HG03196 (cell line): Measurements from ENCODE around the gene ARHGAP33.
A peak's percentile ranks its signal among the peaks of the same experiment; 100 is the strongest.

Experiments used
- ATAC-seq: cut with Tn5 transposase; IDR thresholded peaks from one replicate; pipeline ENCODE4 v1.9.1; 2021; ENCODE audit not compliant: unreplicated experiment

Gene ARHGAP33, protein sequence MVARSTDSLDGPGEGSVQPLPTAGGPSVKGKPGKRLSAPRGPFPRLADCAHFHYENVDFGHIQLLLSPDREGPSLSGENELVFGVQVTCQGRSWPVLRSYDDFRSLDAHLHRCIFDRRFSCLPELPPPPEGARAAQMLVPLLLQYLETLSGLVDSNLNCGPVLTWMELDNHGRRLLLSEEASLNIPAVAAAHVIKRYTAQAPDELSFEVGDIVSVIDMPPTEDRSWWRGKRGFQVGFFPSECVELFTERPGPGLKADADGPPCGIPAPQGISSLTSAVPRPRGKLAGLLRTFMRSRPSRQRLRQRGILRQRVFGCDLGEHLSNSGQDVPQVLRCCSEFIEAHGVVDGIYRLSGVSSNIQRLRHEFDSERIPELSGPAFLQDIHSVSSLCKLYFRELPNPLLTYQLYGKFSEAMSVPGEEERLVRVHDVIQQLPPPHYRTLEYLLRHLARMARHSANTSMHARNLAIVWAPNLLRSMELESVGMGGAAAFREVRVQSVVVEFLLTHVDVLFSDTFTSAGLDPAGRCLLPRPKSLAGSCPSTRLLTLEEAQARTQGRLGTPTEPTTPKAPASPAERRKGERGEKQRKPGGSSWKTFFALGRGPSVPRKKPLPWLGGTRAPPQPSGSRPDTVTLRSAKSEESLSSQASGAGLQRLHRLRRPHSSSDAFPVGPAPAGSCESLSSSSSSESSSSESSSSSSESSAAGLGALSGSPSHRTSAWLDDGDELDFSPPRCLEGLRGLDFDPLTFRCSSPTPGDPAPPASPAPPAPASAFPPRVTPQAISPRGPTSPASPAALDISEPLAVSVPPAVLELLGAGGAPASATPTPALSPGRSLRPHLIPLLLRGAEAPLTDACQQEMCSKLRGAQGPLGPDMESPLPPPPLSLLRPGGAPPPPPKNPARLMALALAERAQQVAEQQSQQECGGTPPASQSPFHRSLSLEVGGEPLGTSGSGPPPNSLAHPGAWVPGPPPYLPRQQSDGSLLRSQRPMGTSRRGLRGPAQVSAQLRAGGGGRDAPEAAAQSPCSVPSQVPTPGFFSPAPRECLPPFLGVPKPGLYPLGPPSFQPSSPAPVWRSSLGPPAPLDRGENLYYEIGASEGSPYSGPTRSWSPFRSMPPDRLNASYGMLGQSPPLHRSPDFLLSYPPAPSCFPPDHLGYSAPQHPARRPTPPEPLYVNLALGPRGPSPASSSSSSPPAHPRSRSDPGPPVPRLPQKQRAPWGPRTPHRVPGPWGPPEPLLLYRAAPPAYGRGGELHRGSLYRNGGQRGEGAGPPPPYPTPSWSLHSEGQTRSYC

DNA sequence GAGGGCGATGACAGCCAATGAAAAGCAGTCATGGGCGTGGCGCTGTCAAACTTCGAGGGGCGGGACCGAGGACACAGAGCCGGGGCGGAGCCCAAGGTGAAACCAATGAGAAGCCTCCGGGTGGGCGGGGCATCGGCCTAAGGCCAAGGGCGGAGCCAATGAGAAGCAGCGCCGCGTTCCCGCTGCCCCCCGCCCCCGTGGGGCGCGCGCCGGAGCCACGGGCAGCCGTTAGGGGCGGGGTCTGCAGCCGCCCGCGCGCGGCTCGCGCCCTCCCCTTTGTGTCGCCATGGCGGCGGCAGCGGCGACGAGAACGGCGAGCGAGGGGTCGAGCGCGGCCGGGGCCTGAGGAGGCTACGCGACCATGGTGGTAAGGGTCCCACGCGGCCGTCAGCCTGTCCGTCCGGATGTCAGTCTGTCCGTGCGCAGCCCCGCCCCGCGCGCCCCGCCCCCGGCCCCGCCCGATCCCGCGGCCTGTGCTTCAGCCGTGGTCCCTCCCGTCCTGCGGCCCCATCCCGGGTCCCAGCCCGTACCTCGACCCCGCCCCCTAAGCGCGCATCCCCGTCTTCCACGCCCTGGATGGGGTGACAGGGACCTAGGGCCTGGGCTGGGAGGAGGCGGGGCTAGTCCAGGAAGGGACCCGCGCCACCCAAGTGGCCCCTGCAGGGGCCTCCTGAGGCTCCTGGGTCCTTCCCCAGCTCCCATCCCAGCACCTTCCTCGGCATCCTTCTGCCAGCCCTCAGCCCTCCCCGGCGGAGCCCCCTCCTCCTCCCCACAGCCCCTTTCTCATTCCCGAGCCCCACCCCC is at the start of gene ARHGAP33:
TSS of gene ARHGAP33 (plus strand) at position 267 of the 804 bp plus-strand sequence. CDS start at position 362, 95 bp downstream.
- peak; percentile 89 for ATAC-seq

DNA sequence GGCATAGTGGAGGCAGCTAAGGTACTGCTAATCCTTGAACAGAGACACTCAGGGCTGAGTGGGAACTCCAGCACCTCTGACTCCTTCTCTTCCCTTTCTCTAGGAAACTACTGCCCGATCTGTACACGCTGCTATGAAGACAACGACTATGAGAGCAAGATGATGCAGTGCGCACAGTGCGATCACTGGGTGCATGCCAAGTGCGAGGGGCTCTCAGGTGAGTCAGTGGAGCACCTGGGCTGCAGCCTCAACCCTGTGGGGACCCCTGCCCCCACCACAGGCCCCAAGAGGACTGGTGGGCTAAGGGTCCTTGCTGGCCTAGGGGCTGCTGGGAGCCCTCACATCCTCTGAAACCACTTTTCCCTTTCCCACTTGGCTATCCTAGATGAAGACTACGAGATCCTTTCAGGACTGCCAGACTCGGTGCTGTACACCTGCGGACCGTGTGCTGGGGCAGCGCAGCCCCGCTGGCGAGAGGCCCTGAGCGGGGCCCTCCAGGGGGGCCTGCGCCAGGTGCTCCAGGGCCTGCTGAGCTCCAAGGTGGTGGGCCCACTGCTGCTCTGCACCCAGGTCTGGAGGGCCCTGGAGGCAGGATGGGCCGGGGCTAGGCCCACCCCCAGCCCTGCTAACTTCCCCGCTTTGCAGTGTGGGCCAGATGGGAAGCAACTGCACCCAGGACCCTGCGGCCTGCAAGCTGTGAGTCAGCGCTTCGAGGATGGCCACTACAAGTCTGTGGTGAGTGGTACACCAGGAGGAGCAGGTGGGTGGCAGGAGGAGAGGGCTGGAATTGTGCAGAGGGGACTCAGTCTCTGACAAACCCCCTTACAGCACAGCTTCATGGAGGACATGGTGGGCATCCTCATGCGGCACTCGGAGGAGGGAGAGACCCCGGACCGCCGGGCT is 48.1 kb upstream of the ARHGAP33 start:
- ATAC-seq, result no peak

DNA sequence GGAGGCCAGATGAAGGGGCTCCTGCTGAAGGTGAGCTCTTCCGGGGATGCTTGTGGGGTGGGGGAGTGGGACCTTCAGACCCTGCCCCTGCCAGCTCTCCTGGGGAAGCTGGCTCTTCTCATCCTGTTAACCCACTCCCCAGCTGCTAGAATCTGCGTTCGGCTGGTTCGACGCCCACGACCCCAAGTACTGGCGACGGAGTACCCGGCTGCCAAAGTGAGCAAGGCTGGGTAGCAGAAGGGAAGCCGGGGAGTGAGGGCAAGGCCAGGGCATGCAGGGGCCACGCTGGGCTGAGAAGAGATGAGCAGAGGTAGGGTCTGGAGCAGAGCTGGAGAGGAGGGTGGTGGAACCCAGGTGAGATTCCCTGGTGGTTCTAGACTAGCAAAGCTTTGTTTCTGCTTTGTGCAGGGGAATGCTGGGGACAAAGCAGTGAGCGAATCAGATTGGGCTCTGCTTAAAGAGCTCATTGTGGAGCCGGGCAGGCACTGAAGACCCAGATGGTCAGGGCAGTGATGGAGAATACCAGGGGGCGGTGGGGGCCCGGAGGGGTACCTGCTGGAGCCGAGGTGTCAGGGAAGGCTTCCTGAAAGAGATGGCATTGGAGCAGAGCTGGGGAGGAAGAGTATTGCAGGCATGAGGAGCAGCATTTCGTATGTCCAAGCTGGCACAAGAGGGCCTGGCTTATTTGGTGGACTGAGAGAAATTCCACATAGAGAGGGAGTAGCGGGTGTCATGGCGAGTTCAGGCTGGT is 47.2 kb upstream of the ARHGAP33 start:
- no peak for ATAC-seq

DNA sequence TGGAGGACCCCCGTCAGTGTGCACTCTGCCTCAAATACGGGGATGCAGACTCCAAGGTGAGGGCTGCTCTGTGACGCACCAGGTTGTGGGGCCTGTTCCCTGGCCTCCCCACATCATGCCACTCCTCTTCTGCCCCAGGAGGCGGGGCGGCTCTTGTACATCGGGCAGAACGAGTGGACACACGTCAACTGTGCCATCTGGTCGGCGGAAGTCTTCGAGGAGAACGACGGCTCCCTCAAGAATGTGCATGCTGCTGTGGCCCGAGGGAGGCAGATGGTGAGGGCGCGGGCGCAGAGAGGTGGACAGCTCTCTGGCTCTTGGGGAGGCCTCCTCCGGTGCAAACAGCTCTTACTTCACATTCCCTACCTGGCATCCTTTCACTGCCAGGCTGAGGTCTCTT is 46.3 kb upstream of the ARHGAP33 start:
- no peak for ATAC-seq

DNA sequence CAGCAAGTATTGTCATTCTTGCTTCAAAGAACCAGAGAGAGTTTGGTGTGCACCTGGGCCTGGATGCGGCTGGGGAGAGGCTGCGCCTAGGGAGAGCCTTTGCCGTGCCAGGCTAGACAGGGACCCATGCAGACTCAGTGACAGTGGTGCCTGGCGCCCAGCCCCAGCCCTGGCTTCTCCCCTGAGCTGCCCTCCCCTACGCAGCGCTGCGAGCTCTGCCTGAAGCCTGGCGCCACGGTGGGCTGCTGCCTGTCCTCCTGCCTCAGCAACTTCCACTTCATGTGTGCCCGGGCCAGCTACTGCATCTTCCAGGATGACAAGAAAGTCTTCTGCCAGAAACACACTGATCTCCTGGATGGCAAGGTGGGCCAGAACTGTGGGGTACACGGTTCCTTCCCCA is 45.6 kb upstream of the ARHGAP33 start:
- no peak for ATAC-seq

DNA sequence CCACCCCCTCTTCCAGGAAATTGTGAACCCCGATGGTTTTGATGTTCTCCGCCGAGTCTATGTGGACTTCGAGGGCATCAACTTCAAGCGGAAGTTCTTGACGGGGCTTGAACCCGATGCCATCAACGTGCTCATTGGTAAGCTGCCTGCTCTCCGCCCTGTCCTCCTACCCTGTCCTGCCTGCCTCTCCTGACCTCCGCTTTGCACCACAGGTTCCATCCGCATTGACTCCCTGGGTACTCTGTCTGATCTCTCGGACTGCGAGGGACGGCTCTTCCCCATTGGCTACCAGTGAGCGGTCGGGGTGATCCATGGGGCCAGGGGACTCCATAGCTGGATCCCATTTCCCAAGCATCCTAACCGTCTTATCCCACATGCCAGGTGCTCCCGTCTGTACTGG is 45.0 kb upstream of the ARHGAP33 start:
- no peak for ATAC-seq

DNA sequence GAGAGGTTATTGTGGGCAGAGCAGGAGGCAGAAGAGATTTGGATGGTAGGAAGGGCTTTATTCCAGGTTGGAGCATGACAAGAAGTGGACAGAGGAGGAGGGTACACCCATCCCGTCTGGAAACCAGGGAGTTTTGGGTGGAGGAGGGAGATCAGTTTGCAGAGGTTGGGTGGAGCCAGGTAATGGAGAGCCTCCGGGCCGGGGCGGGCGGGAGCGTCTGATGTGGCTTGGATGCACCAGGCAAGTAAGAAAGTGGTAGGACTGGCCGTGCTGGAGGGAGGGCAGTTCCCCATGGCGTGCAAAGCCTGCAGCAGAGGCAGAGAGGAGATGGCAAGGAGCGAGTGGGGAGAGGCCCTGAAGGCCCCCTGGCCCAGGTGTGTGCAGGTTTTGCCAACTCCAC is 44.0 kb upstream of the ARHGAP33 start:
- no peak for ATAC-seq

DNA sequence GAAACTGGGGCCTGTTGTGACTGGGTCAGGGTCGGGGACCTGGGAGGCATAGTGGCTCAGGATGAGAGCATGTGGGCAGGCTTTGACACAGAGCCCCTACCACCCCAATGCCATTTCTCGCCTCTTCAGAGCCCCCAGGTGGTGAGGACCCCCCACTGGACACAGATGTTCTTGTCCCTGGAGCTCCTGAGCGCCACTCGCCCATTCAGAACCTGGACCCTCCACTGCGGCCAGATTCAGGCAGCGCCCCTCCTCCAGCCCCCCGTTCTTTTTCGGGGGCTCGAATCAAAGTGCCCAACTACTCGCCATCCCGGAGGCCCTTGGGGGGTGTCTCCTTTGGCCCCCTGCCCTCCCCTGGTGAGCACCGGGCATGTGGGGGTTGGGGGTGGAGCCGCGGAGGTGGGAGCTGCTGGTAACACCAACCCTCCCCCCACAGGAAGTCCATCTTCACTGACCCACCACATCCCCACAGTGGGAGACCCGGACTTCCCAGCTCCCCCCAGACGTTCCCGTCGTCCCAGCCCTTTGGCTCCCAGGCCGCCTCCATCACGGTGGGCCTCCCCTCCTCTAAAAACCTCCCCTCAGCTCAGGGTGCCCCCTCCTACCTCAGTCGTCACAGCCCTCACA is 43.5 kb upstream of the ARHGAP33 start:
- no peak for ATAC-seq

DNA sequence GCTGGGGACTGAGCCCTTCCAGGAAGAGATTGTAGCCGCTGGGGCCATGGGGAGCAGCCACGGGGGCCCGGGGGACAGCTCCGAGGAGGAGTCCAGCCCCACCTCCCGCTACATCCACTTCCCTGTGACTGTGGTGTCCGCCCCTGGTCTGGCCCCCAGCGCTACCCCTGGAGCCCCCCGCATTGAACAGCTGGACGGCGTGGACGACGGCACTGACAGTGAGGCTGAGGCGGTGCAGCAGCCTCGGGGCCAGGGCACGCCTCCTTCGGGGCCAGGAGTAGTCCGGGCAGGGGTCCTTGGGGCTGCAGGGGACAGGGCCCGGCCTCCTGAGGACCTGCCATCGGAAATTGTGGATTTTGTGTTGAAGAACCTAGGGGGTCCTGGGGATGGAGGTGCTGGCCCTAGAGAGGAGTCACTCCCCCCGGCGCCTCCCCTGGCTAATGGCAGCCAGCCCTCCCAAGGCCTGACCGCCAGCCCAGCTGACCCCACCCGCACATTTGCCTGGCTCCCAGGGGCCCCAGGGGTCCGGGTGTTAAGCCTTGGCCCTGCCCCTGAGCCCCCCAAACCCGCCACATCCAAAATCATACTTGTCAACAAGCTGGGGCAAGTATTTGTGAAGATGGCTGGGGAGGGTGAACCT is 42.7 kb upstream of the ARHGAP33 start:
- no peak for ATAC-seq

DNA sequence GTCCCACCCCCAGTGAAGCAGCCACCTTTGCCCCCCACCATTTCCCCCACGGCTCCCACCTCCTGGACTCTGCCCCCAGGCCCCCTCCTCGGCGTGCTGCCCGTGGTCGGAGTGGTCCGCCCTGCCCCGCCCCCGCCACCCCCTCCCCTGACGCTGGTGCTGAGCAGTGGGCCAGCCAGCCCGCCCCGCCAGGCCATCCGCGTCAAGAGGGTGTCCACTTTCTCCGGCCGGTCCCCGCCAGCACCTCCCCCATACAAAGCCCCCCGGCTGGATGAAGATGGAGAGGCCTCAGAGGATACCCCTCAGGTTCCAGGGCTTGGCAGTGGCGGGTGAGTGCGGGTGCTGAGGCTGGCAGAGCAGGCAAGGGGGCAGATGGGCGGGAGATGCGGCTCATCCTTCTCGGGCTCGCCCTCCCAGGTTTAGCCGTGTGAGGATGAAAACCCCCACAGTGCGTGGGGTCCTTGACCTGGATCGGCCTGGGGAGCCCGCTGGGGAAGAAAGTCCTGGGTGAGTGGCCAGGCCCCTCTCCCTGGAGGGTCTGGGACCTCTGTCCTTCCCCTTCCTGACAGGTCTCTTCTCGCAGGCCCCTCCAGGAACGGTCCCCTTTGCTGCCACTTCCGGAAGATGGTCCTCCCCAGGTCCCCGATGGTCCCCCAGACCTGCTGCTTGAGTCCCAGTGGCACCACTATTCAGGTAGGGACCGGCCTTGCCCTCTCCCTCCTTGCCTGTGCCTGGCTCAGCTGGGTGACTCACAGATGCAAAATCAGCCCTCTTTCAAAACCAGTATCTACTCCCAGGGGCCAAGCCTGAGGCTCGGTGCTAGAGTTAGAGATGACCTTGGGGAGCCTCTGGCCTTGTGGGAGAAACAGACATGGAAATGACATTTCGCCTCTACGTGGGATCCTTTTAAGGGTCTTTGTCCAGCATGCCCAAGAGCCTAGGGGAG is 41.9 kb upstream of the ARHGAP33 start:
- ATAC-seq, result no peak

DNA sequence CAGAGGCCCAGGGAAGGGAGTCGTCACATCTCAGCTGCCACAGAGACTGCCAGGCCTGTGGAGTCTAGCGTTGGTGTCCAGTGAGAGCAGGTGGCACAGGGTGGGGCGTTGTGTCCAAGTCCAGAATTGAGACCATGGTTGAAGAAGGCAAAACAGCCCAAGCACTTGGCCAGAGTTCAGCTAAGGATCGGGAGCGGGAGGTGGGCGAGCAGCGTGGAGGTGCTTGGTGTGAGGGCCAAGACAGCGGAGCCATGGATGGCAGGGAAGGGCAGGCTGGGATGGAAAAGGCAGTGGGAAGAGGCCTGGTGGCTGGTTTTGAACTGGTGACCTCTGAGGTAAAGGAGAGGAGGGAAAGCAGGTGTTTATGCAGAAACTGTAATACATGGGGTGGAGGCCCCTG is 41.1 kb upstream of the ARHGAP33 start:
- ATAC-seq, result no peak

DNA sequence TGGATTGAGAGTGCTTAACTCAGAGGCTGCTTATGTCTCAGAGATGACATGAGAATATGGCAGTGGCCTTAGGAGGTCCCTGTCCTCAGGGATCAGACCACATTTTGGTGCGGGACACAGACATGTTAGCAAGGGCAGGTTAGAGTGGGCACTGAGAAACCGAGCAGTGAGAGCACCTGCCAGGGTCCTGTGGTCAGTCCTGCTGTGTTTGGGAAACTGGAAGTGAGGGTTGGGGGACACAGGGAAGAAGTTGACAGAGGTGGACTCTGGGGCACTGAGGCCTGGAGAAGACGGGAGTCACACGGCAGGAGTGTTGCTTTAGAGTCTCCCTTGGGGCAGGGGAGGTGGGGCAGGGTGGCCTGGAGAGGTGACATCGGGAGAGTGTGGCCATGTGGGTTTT is 40.5 kb upstream of the ARHGAP33 start:
- no peak for ATAC-seq

DNA sequence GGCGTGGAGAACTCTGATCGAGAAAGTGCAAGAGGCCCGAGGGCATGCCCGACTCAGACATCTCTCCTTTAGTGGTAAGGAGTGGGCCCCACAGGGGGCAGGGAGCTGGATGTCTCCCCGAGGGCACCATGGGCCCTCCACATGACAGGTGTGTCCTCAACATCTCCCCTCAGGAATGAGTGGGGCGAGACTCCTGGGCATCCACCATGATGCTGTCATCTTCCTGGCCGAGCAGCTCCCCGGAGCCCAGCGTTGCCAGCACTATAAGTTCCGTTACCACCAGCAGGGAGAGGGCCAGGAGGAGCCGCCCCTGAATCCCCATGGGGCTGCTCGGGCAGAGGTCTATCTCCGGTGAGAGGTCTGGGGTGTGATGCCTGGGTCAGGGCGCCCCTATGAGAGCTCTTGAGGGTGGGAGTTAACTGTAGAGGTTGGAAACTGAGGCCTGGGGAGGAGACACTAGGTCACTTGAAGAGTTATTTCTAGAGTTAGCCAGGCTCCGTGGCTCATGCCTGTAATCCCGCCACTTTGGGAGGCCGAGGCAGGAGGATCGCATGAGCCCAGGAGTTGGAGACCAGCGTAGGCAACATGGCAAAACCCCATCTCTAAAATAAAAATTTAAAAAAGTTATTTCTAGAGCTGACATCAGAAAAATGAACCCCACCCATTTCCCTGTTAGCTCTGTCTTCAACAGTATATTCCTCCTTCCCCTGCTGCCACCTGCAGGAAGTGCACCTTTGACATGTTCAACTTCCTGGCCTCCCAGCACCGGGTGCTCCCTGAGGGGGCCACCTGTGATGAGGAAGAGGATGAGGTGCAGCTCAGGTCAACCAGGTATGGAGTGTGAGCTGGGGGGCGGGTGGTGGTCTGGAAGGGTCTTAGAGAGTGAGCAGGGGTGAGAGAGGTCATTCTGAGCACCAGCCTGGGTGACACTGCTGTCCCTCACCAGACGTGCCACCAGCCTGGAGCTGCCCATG is 38.2 kb upstream of the ARHGAP33 start:
- no peak for ATAC-seq

DNA sequence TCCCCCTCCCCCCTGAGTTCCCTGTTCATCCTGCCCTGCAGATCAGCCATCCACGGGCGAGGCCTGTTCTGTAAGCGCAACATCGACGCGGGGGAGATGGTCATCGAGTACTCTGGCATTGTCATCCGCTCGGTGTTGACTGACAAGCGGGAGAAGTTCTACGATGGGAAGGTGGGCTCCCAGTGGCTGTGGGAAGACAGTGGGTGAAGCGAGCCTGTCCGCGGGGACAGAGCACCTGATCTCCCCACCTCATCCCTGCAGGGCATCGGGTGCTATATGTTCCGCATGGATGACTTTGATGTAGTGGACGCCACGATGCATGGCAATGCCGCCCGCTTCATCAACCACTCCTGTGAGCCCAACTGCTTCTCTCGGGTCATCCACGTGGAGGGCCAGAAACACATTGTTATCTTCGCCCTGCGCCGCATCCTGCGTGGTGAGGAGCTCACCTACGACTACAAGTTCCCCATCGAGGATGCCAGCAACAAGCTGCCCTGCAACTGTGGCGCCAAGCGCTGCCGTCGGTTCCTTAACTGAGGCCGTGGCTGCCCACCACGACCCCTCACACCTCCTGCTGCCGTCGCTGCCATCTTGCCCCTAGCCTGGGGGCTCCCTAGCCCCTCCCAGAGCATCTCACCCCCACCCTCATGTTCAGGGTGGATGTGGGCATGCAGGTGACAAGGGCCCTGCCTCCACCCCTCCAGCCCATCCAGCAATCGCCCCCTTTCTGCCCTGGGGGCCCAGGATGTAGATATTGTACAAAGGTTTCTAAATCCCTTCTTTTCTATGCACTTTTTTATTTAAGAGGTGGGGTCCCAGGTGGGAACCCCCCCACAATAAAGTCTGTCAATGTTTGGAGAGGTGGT is 37.1 kb upstream of the ARHGAP33 start:
- no peak for ATAC-seq

DNA sequence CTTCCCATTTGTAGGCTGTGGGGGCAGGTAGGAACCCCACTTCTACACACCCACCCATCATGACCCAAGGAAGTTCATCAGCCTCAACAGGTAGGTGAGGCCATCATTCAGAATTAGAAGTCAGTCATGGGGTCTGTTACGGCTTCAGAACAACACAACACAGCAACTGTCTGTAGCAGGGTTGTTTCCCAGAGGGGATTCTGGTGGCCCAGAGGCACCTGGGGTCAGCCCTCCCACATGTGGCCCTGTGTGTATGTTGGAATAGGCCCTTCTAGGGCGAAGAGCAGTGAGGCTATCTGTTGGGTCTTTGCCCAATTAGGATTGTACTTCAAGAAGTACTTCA is 36.5 kb upstream of the ARHGAP33 start:
- ATAC-seq, result no peak
